Spleen (tissue), 11 donors: ENCODE measurements around the gene WDR12. TPM values are rescaled to one million over a fixed set of nuclear protein-coding genes. Genes with fewer than 3 reads are reported as not detected.
"Not testable (repeated sequence)": the region's sequence is repeated elsewhere in the genome, so short reads cannot be mapped to it uniquely, and the experiment has no call there.

Experiments used
- DNase-seq: peaks from one replicate; pipeline ENCODE4 v3.0.0-alpha.2; 2020
- H3K27ac ChIP-seq, 8 donors: fragments of 200-600 bp; sonication (generic) in 7 of 8; 1 replicate in 4 of 8; 2 replicates in 4 of 8; pipeline versions ENCODE4 v1.5.0 to v1.8.0; 2016 to 2021; ENCODE audit warnings: inconsistent platforms in 4 of 8, mild to moderate bottlenecking in 4 of 8, moderate library complexity in 1 of 8
- H3K27me3 ChIP-seq, 7 donors: fragments of 200-600 bp; sonication (generic) in 6 of 7; replicated peaks in 1 of 7; 1 replicate in 4 of 7; 2 replicates in 3 of 7; pipeline versions ENCODE4 v1.5.0 to v1.8.0; 2016 to 2021; ENCODE audit warnings: inconsistent platforms in 3 of 7, mild to moderate bottlenecking in 1 of 7
- H3K36me3 ChIP-seq, 6 donors: fragments of 200-600 bp; sonication (generic) in 5 of 6; 1 replicate in 4 of 6; 2 replicates in 2 of 6; pipeline versions ENCODE4 v1.5.0 to v1.8.0; 2016 to 2021; ENCODE audit warnings: inconsistent platforms in 2 of 6
- H3K4me1 ChIP-seq, 6 donors: fragments of 200-600 bp; sonication (generic) in 5 of 6; 1 replicate in 3 of 6; 2 replicates in 3 of 6; pipeline versions ENCODE4 v1.5.0 to v1.8.0; 2016 to 2021; ENCODE audit warnings: inconsistent platforms in 3 of 6
- H3K4me3 ChIP-seq, 8 donors: fragments of 200-600 bp; sonication (generic) in 7 of 8; 1 replicate in 4 of 8; 2 replicates in 4 of 8; pipeline versions ENCODE4 v1.5.0 to v1.8.0; 2016 to 2021; ENCODE audit warnings: inconsistent platforms in 4 of 8, mild to moderate bottlenecking in 4 of 8, moderate library complexity in 2 of 8
- H3K9me3 ChIP-seq, 8 donors: fragments of 200-600 bp; sonication (generic) in 7 of 8; 1 replicate in 4 of 8; 2 replicates in 4 of 8; pipeline versions ENCODE4 v1.5.0 to v1.8.0; 2016 to 2021; ENCODE audit warnings: inconsistent platforms in 4 of 8
- CTCF ChIP-seq, 11 experiments: fragments of 200-600 bp in 7 of 11; fragments of 450-650 bp in 4 of 11; sonication (generic) in 4 of 11; IDR thresholded peaks in 8 of 11; conservative IDR thresholded peaks in 3 of 11; 1 replicate in 7 of 11; 2 replicates in 4 of 11; pipeline versions ENCODE4 v1.4.0 to v1.8.0; 2016 to 2021; ENCODE audit warnings: antibody characterized with exemption in 11 of 11, inconsistent platforms in 4 of 11, mild to moderate bottlenecking in 1 of 11
- POLR2A ChIP-seq, 3 donors: fragments of 450-650 bp; IDR thresholded peaks; one replicate each; pipeline ENCODE4 v1.5.1; 2017; ENCODE audit warnings: antibody characterized with exemption in 3 of 3, mild to moderate bottlenecking in 1 of 3
- POLR2AphosphoS5 ChIP-seq, 3 donors: sonication (generic); formaldehyde crosslinking; IDR thresholded peaks; one replicate each; pipeline ENCODE4 v1.5.1; 2017; ENCODE audit warnings: antibody characterized with exemption in 3 of 3
- WGBS, 5 donors: extraction: QIAGEN DNeasy Blood & Tissue Kit in 3 of 5; methylation state at CpG; one replicate each; pipeline versions ENCODE4 v1.1.5 to v1.1.7; 2013 to 2018; 5-methylcytosine and 5-hydroxymethylcytosine counted together
- intact Hi-C: fragments of 100-400 bp; cut with DNase I; formaldehyde crosslinking; loops from one replicate; pipeline ENCODE4 v1.15.0; 2023; ENCODE audit warnings: low total_unique reads
- polyA plus RNA-seq, 3 donors: library from polyadenylated mRNA; stranded (reverse); fragments of 200-250 nt; gene quantifications; one replicate each; pipeline ENCODE4 v1.2.1, GENCODE V29; 2013
- total RNA-seq, 7 donors: library from RNA; depleted of rRNA in 3 of 7; stranded (reverse); fragments of >200 nt in 3 of 7; fragmentation: NEBNext Ultra II Directional in 4 of 7; extraction: Animal tissue kit (Norgen Biotek cat#: 25700) in 4 of 7; gene quantifications; one replicate each; pipeline versions ENCODE4 v1.1.0 to v1.2.1, GENCODE V29; 2016 to 2021
- donor health status: healthy with polysubstance abuse.
- donor health status: DM: no; HTN: no; CAD: no; lungs with moderate emphysema.
- donor health status: DM: no; HTN: no; CAD: no.
- donor health status: Bipolar disorder and iron deficiency.
- donor health status: healthy.
- donor health status: DM: no; HTN: no; CAD: no.
- donor health status: DM: yes; HTN: yes; CAD: no.

WDR12 gene
- total and polyA plus RNA-seq, 10 donors = 17.2 to 33.1 (median 19.7) TPM

- H3K4me1 ChIP-seq = peaks cover 11 to 40% (median 32%) of the 10 kb centered on the region in 6 donors
- H3K4me3 ChIP-seq = peak overlapping the region; percentile 65 to 92 (median 76)
- peak overlapping the region in 5 of 8 donors; percentile 87 to 96 (median 93) for H3K27ac ChIP-seq
- intact Hi-C loops = no loop called here
- WGBS, 5 donors = 9 to 15% (median 12%) methylated on average over 3 of the region's 3 CpGs
- H3K9me3 ChIP-seq = peaks cover 0 to under 1% (median 0%) of the 10 kb centered on the region in 8 donors
- DNase-seq = no peak
- H3K36me3 ChIP-seq = peaks cover 0 to 20% (median 5%) of the 10 kb centered on the region in 6 donors
- no peak for TF ChIP-seq POLR2A (IDR thresholded peaks at IDR 0.05)
- TF ChIP-seq POLR2AphosphoS5 (IDR thresholded peaks at IDR 0.05) = no peak
- no peak for TF ChIP-seq CTCF (IDR thresholded peaks at IDR 0.05 in 8 of 11, conservative IDR thresholded peaks at IDR 0.05 in 3 of 11)
- H3K27me3 ChIP-seq = no peaks in the 10 kb centered on the region
Observed at GRCh38 chr2:202910698-202911097, 775 bp downstream of the WDR12 start.

GRCh38 chr2:202910250-202910649 is 1.2 kb downstream of the WDR12 start:
- H3K27me3 ChIP-seq, H3K9me3 ChIP-seq, H3K27ac ChIP-seq, DNase-seq, intact Hi-C loops: not testable (repeated sequence)
- peaks cover 0 to 25% (median 8%) of the 10 kb centered on the region in 6 donors for H3K36me3 ChIP-seq
- WGBS, 5 donors = 91 to 95% (median 93%) methylated on average over 5 of the region's 5 CpGs
- H3K4me1 ChIP-seq = peaks cover 11 to 40% (median 32%) of the 10 kb centered on the region in 6 donors
- peak overlapping the region in 5 of 8 donors; percentile 66 to 92 (median 74) for H3K4me3 ChIP-seq

GRCh38 chr2:202909394-202910192 is 1.9 kb downstream of the WDR12 start:
- WGBS, 5 donors = 87 to 93% (median 91%) methylated on average over 6 of the region's 6 CpGs
- no peak for DNase-seq
- TF ChIP-seq CTCF (IDR thresholded peaks at IDR 0.05 in 8 of 11, conservative IDR thresholded peaks at IDR 0.05 in 3 of 11) = no peak
- no peaks in the 10 kb centered on the region for H3K27me3 ChIP-seq
- H3K36me3 ChIP-seq = peaks cover 0 to 28% (median 10%) of the 10 kb centered on the region in 6 donors
- H3K4me3 ChIP-seq = no peak overlapping the region
- no peak overlapping the region for H3K27ac ChIP-seq
- intact Hi-C loops = no loop called here
- H3K4me1 ChIP-seq = peaks cover 11 to 40% (median 32%) of the 10 kb centered on the region in 6 donors
- peaks cover 0 to 4% (median 0%) of the 10 kb centered on the region in 8 donors for H3K9me3 ChIP-seq

GRCh38 chr2:202908186-202908585 is 3.3 kb downstream of the WDR12 start:
- no peak overlapping the region for H3K4me3 ChIP-seq
- intact Hi-C loops = no loop called here
- H3K9me3 ChIP-seq = peaks cover 0 to 7% (median 1%) of the 10 kb centered on the region in 8 donors
- no peaks in the 10 kb centered on the region for H3K27me3 ChIP-seq
- peaks cover 0 to 28% (median 10%) of the 10 kb centered on the region in 6 donors for H3K36me3 ChIP-seq
- no peak for DNase-seq
- H3K4me1 ChIP-seq = peaks cover 8 to 32% (median 26%) of the 10 kb centered on the region in 6 donors
- no peak overlapping the region for H3K27ac ChIP-seq
- TF ChIP-seq POLR2A (IDR thresholded peaks at IDR 0.05) (no peak), POLR2AphosphoS5 (IDR thresholded peaks at IDR 0.05) (no peak), CTCF (IDR thresholded peaks at IDR 0.05 in 8 of 11, conservative IDR thresholded peaks at IDR 0.05 in 3 of 11) (no peak)
- WGBS, 5 donors = 80 to 93% (median 80%) methylated on average over 5 of the region's 5 CpGs

GRCh38 chr2:202905507-202905906 is 6.0 kb downstream of the WDR12 start:
- H3K27ac ChIP-seq, H3K27me3 ChIP-seq, DNase-seq, H3K9me3 ChIP-seq, H3K4me3 ChIP-seq, intact Hi-C loops: not testable (repeated sequence)
- H3K4me1 ChIP-seq = peaks cover 5 to 18% (median 16%) of the 10 kb centered on the region in 6 donors
- H3K36me3 ChIP-seq = peaks cover 0 to 48% (median 10%) of the 10 kb centered on the region in 6 donors
